ENCODE measurements around the gene CTTNBP2.

DNA sequence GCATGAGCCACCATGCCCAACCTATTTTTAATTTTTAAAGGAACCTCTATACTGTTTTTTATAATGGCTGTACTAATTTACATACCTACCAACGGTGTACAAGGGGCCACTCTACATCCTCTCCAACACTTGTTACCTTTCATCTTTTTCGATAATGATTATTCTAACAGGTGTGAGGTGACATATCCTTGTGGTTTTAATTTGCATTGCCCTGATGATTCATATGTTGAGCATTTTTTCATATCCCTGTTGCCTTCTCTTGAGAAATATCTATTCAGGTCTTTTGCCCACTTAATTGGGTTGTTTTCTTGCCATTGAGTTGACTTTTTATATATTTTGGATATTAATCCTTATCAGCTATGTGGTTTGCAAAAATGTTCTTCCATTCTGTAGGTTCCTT lies 167.0 kb downstream of the CTTNBP2 start:
- no peak for TF ChIP-seq EZH2 (IDR thresholded peaks at IDR 0.05; ENCODE audit: borderline replicate concordance)
- TF ChIP-seq, protein P1, sequence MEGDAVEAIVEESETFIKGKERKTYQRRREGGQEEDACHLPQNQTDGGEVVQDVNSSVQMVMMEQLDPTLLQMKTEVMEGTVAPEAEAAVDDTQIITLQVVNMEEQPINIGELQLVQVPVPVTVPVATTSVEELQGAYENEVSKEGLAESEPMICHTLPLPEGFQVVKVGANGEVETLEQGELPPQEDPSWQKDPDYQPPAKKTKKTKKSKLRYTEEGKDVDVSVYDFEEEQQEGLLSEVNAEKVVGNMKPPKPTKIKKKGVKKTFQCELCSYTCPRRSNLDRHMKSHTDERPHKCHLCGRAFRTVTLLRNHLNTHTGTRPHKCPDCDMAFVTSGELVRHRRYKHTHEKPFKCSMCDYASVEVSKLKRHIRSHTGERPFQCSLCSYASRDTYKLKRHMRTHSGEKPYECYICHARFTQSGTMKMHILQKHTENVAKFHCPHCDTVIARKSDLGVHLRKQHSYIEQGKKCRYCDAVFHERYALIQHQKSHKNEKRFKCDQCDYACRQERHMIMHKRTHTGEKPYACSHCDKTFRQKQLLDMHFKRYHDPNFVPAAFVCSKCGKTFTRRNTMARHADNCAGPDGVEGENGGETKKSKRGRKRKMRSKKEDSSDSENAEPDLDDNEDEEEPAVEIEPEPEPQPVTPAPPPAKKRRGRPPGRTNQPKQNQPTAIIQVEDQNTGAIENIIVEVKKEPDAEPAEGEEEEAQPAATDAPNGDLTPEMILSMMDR (IDR thresholded peaks at IDR 0.05; ENCODE audit: poor library complexity) = no peak
